HepG2 (cell line): ENCODE results near the gene TPRA1. TPM values are rescaled to one million over a fixed set of nuclear protein-coding genes. Genes with fewer than 3 reads are reported as not detected.
A peak's percentile ranks its signal among the peaks of the same experiment; 100 is the strongest.

Experiments
- ARNTL ChIP-seq: sonication (generic); formaldehyde crosslinking; IDR thresholded peaks from 2 replicates; pipeline ENCODE4 v1.4.0; 2020; ENCODE audit warnings: mild to moderate bottlenecking, missing genetic modification reagents
- CHD2 ChIP-seq: IDR thresholded peaks from 2 replicates; pipeline ENCODE4 v1.6.1; 2011; ENCODE audit warnings: low read depth, low read length, improper control_type of control experiment
- KLF9 ChIP-seq: IDR thresholded peaks from 2 replicates; pipeline ENCODE4 v1.6.1; 2016; ENCODE audit warnings: low read depth
- PCBP2 ChIP-seq: fragments of 200-400 bp; formaldehyde crosslinking; optimal IDR thresholded peaks from 2 replicates; pipeline ENCODE3; 2018; ENCODE audit warnings: low read length, low read depth; ENCODE audit not compliant: poor library complexity, severe bottlenecking
- TOE1 ChIP-seq: sonication (generic); formaldehyde crosslinking; IDR thresholded peaks from 2 replicates; pipeline ENCODE4 v1.4.0; 2020; ENCODE audit warnings: mild to moderate bottlenecking, missing genetic modification reagents
- ZNF670 ChIP-seq: sonication (generic); formaldehyde crosslinking; IDR thresholded peaks from 2 replicates; pipeline ENCODE4 v1.8.0; 2022; ENCODE audit warnings: mild to moderate bottlenecking, missing genetic modification reagents, borderline replicate concordance
- ZNF850 ChIP-seq: sonication (generic); formaldehyde crosslinking; conservative IDR thresholded peaks from 2 replicates; pipeline ENCODE4 v1.9.0; 2021; ENCODE audit warnings: mild to moderate bottlenecking, missing genetic modification reagents
- ZSCAN22 ChIP-seq: sonication (generic); formaldehyde crosslinking; IDR thresholded peaks from 2 replicates; pipeline ENCODE4 v1.4.0; 2020; ENCODE audit warnings: mild to moderate bottlenecking, missing genetic modification reagents
- polyA plus RNA-seq, 8 experiments: library from polyadenylated mRNA; depleted of rRNA in 3 of 8; stranded (reverse) in 7 of 8; unstranded in 1 of 8; fragments of >200 nt; fragmentation: Illumina TruSeq in 4 of 8; extraction: Trizol in 4 of 8; gene quantifications; 2 replicates each; pipeline versions ENCODE4 v1.2.1 to v1.2.3, GENCODE V29; 2011 to 2016; ENCODE audit warnings: low read depth in 4 of 8, missing spikeins in 1 of 8, mixed read lengths in 1 of 8; ENCODE audit not compliant: insufficient read depth in 1 of 8
- total RNA-seq, 5 experiments: library from RNA; depleted of rRNA; stranded (reverse); fragments of >200 nt; fragmentation: Illumina TruSeq; extraction: Trizol; gene quantifications; 2 replicates each; pipeline ENCODE4 v1.2.3, GENCODE V29; 2016; ENCODE audit warnings: low read depth in 1 of 5
- TF ChIP-seq, protein P1 (sequence below): sonication (generic); formaldehyde crosslinking; IDR thresholded peaks from 2 replicates; pipeline ENCODE4 v1.8.1; 2023; ENCODE audit warnings: mild to moderate bottlenecking, moderate library complexity, missing genetic modification reagents
- TF ChIP-seq, protein P2 (sequence below): IDR thresholded peaks from 2 replicates; pipeline ENCODE4 v1.6.1; 2012; ENCODE audit warnings: inconsistent platforms
- TF ChIP-seq, protein P3 (sequence below): sonication (generic); formaldehyde crosslinking; IDR thresholded peaks from 2 replicates; pipeline ENCODE4 v1.8.0; 2022; ENCODE audit warnings: missing genetic modification reagents, mild to moderate bottlenecking, moderate library complexity, borderline replicate concordance
- TF ChIP-seq, protein P4 (sequence below): sonication (generic); formaldehyde crosslinking; IDR thresholded peaks from 2 replicates; pipeline ENCODE4 v1.5.0; 2020; ENCODE audit warnings: mild to moderate bottlenecking, missing genetic modification reagents, borderline replicate concordance
- TF ChIP-seq, protein P5 (sequence below): sonication (generic); formaldehyde crosslinking; IDR thresholded peaks from 2 replicates; pipeline ENCODE4 v1.9.0; 2021; ENCODE audit warnings: missing genetic modification reagents, mild to moderate bottlenecking, borderline replicate concordance
- TF ChIP-seq, protein P6 (sequence below): sonication (generic); formaldehyde crosslinking; IDR thresholded peaks from 2 replicates; pipeline ENCODE4 v1.8.1; 2023; ENCODE audit warnings: mild to moderate bottlenecking, missing genetic modification reagents
- TF ChIP-seq, protein P7 (sequence below): sonication (generic); formaldehyde crosslinking; IDR thresholded peaks from 2 replicates; pipeline ENCODE4 v1.5.0; 2020; ENCODE audit warnings: missing genetic modification reagents
- TF ChIP-seq, protein P8 (sequence below): sonication (generic); formaldehyde crosslinking; IDR thresholded peaks from 2 replicates; pipeline ENCODE4 v1.8.0; 2022; ENCODE audit warnings: missing genetic modification reagents, mild to moderate bottlenecking, inconsistent platforms, borderline replicate concordance

TPRA1 gene
- total and polyA plus RNA-seq, 2 of the 13 experiments (the other 11 are each of a cell fraction or from before 2014, with no cell fraction given) = 25.4 to 25.8 TPM

DNA sequence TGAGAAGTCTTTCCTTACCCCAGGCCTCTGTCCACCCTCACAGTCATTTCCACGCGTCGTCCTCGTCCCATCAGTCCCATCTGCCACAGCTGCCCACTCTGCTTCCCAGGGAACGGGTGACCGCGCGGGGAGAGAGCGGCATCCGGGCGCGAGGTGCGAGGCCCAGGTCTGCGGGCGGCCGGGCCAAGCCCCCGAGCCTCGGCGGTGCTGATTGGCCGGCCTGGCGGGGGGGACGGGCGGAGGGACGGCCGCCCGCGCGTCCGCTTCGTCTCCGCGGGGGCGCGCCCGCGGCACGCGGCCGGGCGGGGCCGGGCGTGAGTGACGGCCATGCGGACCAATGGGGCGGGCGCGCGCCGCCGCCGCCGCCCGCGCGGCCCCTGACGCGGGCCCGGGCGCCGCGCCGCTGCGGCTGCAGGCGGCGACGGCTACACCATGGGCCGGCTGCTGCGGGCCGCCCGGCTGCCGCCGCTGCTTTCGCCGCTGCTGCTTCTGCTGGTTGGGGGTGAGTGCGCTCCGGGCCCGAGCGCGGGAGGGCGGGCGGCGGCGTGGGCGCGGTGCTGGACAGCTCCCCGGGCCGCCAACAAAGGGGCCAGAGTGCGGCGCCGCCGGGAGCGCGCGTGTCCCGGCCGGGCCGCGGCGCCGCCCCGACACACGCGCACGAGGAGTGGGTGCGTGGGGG, 38.4 kb upstream of the TPRA1 start, which contains the start of gene PODXL2 (continued):
- TF ChIP-seq CHD2 (no peak), TOE1 (CRISPR knock-in tag) (no peak), ZNF850 (CRISPR knock-in tag) (no peak), ZSCAN22 (CRISPR knock-in tag) (no peak), PCBP2 (no peak), ZNF670 (CRISPR knock-in tag) (no peak), KLF9 (no peak), ARNTL (CRISPR knock-in tag) (no peak)
- TF ChIP-seq, protein P1, sequence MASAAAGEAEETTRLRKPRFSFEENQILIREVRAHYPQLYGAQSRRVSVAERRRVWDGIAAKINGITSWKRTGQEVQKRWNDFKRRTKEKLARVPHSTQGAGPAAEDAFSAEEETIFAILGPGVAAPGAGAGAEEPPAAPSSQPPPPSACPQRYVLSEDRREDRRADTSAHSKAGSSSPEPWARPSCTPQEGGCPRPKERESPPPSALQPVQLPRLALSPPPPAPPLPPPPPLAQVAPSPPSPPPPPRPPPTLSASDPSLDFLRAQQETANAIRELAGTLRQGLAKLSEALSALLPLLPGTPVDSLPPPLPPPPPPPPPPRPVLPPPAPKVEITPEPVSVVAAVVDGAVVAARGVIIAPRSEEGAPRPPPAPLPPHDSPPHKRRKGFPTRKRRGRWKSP = 0 out of 2 replicates have a peak, but pooled peaks have one; percentile 32
- TF ChIP-seq, protein P2, sequence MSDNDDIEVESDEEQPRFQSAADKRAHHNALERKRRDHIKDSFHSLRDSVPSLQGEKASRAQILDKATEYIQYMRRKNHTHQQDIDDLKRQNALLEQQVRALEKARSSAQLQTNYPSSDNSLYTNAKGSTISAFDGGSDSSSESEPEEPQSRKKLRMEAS = peak; percentile 99
- TF ChIP-seq, protein P3, sequence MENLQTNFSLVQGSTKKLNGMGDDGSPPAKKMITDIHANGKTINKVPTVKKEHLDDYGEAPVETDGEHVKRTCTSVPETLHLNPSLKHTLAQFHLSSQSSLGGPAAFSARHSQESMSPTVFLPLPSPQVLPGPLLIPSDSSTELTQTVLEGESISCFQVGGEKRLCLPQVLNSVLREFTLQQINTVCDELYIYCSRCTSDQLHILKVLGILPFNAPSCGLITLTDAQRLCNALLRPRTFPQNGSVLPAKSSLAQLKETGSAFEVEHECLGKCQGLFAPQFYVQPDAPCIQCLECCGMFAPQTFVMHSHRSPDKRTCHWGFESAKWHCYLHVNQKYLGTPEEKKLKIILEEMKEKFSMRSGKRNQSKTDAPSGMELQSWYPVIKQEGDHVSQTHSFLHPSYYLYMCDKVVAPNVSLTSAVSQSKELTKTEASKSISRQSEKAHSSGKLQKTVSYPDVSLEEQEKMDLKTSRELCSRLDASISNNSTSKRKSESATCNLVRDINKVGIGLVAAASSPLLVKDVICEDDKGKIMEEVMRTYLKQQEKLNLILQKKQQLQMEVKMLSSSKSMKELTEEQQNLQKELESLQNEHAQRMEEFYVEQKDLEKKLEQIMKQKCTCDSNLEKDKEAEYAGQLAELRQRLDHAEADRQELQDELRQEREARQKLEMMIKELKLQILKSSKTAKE = no peak
- TF ChIP-seq, protein P4, sequence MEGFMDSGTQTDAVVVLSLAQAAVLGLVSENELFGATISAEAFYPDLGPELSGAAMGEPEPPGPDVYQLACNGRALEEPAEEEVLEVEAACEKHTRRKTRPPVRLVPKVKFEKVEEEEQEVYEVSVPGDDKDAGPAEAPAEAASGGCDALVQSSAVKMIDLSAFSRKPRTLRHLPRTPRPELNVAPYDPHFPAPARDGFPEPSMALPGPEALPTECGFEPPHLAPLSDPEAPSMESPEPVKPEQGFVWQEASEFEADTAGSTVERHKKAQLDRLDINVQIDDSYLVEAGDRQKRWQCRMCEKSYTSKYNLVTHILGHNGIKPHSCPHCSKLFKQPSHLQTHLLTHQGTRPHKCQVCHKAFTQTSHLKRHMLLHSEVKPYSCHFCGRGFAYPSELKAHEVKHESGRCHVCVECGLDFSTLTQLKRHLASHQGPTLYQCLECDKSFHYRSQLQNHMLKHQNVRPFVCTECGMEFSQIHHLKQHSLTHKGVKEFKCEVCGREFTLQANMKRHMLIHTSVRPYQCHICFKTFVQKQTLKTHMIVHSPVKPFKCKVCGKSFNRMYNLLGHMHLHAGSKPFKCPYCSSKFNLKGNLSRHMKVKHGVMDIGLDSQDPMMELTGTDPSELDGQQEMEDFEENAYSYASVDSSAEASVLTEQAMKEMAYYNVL = 0 out of 2 replicates have a peak, but pooled peaks have one; percentile 32
- TF ChIP-seq, protein P5, sequence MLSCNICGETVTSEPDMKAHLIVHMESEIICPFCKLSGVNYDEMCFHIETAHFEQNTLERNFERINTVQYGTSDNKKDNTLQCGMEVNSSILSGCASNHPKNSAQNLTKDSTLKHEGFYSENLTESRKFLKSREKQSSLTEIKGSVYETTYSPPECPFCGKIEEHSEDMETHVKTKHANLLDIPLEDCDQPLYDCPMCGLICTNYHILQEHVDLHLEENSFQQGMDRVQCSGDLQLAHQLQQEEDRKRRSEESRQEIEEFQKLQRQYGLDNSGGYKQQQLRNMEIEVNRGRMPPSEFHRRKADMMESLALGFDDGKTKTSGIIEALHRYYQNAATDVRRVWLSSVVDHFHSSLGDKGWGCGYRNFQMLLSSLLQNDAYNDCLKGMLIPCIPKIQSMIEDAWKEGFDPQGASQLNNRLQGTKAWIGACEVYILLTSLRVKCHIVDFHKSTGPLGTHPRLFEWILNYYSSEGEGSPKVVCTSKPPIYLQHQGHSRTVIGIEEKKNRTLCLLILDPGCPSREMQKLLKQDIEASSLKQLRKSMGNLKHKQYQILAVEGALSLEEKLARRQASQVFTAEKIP = no peak
- TF ChIP-seq, protein P6, sequence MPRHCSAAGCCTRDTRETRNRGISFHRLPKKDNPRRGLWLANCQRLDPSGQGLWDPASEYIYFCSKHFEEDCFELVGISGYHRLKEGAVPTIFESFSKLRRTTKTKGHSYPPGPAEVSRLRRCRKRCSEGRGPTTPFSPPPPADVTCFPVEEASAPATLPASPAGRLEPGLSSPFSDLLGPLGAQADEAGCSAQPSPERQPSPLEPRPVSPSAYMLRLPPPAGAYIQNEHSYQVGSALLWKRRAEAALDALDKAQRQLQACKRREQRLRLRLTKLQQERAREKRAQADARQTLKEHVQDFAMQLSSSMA (CRISPR knock-in tag) = no peak
- TF ChIP-seq, protein P7, sequence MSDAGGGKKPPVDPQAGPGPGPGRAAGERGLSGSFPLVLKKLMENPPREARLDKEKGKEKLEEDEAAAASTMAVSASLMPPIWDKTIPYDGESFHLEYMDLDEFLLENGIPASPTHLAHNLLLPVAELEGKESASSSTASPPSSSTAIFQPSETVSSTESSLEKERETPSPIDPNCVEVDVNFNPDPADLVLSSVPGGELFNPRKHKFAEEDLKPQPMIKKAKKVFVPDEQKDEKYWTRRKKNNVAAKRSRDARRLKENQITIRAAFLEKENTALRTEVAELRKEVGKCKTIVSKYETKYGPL = no peak
- TF ChIP-seq, protein P8, sequence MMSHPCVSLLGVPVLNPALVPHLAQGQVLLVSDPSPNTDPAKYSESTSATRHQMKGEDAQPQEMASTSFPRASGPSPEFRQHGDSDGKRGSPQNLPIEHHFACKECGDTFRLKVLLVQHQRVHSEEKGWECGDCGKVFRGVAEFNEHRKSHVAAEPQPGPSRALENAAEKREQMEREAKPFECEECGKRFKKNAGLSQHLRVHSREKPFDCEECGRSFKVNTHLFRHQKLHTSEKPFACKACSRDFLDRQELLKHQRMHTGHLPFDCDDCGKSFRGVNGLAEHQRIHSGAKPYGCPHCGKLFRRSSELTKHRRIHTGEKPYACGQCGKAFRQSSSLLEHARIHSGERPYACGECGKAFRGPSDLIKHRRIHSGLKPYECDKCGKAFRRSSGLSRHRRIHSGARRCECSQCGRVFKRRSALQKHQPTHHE (CRISPR knock-in tag) = 0 out of 2 replicates have a peak, but pooled peaks have one; percentile 38
